ENCODE measurements around the gene FLT1.

The FLT1 gene

DNA sequence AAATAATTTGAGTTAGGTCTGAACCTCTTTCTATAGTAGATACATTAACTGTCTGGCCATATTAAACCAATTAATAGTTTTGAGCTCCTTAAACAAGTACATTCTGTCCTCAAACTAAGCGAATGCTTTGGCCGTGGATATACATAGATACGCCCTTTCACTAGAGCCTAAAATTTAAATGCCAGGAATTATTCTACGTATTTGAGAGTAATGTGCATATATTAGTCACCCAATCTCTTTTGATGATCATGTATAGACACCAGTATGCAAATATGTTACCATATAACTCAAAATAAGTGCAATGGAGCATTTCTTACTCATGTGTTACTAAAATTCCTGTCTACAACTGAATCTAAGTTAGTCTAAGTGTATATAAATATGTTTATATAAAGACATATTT lies 70.4 kb downstream of the FLT1 start:
- no peak for DNase-seq (ENCODE audit: low spot score)

- no peak for DNase-seq (ENCODE audit: low spot score)
These were observed 71.9 kb downstream of the FLT1 start for GRCh38 chr13:28423010-28423409.

GRCh38 chr13:28421676-28422410 lies 73.1 kb downstream of the FLT1 start:
- no peak for DNase-seq (ENCODE audit: low spot score)

GRCh38 chr13:28420704-28421103 lies 74.2 kb downstream of the FLT1 start:
- DNase-seq (ENCODE audit: low spot score): no peak

GRCh38 chr13:28415994-28416421 lies 78.9 kb downstream of the FLT1 start:
- no peak for DNase-seq (ENCODE audit: low spot score)

DNA sequence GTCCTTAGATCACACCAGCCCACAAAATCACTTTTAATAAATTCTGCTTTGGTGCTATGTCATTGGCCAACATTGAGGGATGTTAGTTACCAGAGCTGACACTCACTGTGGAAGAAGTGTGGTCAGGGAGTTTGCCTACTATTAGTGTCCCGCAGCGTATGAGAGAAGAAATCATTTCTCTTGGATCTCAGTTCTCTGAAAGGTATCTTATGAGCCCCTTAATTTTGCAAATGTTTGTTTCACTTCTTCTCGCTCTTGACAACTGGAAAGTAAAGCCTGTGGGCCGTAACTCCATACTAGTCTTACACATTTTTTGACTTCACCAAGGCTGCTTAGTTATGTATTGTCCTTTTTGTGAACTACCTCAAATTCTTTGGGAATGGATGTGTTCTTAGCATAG lies 80.9 kb downstream of the FLT1 start:
- no peak for DNase-seq (ENCODE audit: low spot score)

- DNase-seq (ENCODE audit: low spot score): no peak
These were observed 81.9 kb downstream of the FLT1 start for GRCh38 chr13:28412981-28413380.

DNA sequence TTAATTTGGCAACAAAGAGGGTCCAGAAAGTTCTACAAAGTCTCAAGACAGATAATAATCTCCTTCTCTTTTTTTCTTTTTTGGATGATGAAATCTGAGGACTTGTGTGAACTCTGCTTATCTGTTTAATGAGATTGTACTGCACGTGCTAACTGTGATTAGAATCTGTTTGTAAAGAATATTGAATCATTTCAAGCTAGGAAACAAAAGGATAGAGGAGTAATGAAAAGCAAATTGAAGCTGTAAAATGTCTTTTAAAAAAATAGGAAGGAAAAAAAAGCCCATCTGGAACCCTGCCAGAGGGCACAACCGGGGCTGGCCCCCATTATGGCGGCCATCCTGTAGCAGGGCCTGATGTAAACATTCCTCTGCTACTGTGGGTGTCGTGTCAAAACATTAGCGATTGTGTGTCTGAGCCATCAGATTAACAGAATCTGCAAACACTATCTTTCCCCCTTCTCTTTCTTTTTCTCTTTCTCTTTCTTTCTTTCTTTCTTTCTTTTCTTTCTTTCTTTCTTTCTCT lies 83.0 kb downstream of the FLT1 start:
- DNase-seq (ENCODE audit: low spot score): no peak

GRCh38 chr13:28410096-28410495 lies 84.8 kb downstream of the FLT1 start:
- DNase-seq (ENCODE audit: low spot score): no peak

DNA sequence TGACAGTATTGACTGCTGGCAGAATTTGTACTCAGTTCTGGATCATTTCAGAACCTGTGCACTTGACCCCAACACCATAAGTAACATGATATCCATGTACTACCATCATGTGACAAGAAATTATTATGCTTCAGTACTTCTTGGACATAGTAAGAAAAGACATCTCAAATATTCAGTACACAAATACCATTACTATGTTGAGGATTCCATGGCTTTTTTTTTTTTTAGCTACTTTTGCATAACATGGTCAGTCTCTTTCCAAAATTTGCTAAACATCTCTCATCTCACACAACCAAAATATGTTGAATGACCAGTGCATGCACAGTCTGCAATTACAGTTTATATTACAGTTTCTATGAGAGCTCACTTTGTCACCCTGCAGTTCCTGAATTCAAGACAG lies 85.3 kb downstream of the FLT1 start:
- DNase-seq (ENCODE audit: low spot score): no peak

GRCh38 chr13:28408863-28409262 lies 86.1 kb downstream of the FLT1 start:
- DNase-seq (ENCODE audit: low spot score): no peak

- DNase-seq (ENCODE audit: low spot score): no peak
These were observed 86.6 kb downstream of the FLT1 start for GRCh38 chr13:28408235-28408848.

- no peak for DNase-seq (ENCODE audit: low spot score)
These were observed 88.1 kb downstream of the FLT1 start for GRCh38 chr13:28406733-28407266.

GRCh38 chr13:28402057-28402381 lies 92.9 kb downstream of the FLT1 start:
- no peak for DNase-seq (ENCODE audit: low spot score)

GRCh38 chr13:28401303-28402056 lies 93.4 kb downstream of the FLT1 start:
- DNase-seq (ENCODE audit: low spot score): no peak

- DNase-seq (ENCODE audit: low spot score): no peak
These were observed 98.9 kb downstream of the FLT1 start for GRCh38 chr13:28396053-28396452.

DNA sequence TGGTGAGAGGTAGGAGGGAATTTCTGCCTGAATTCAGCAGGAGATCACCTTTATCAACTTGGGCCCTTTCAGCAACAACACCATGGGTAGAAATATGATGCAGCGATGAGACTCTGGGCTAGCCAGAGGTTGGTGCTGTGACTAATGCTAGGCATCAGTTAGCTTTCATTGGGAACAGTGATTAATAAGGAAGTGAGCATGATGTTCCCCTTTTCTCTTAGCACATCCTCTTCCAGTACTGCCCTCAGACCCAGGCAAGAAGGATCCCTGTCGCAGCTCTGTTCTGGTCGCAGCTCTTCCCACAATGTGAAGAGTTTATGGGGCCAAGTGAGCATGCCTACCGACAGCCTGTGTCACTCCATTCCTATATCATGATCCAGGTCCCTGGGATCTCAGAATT lies 100.5 kb downstream of the FLT1 start:
- no peak for DNase-seq (ENCODE audit: low spot score)

DNA sequence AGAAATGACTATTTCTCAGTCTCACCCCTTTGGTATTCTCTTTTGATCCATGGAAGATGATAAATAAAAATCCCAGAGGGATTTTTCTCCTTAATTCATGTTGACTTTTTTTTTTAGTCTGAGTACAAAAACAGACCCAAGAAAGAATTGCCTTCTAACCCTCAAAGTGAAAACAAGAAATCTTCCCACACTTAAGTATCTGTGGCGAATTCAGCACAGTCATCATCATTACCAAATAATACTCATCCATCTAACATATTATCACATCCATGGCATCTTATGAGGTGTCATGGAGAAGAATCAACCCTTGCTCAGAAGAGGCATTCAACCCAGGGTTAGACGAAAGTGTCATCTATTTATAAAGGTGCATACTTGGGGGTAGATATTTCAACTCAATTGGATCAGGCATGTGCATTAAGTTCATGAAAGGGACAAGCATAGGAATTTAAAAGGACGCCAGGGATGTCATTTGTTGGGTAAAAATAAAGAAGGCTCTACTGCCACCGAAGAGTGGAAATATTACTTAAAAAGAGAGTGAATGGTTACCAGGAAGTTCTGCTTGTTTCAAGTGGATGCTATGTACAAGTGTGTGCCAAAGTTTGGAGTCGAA lies 101.9 kb downstream of the FLT1 start:
- DNase-seq (ENCODE audit: low spot score): no peak

DNA sequence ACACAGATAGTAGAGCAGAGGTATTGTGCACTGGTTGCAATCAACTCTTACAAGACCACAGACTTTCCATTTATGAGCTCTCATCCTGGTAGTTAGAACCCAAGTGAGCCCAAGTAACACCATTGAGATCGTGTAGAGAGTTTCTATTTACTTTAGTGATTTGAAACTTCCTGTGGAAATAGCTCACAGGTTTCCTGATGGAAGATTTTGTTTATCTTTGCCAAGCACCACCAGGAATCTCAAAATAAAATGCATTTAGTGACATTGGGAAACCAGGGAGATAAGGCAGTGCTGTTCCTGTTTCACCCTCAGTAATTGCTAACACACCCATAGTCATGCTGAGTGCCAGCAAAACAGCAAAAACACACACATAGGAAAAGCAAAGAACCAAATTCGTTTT lies 102.5 kb downstream of the FLT1 start:
- DNase-seq (ENCODE audit: low spot score): no peak

DNA sequence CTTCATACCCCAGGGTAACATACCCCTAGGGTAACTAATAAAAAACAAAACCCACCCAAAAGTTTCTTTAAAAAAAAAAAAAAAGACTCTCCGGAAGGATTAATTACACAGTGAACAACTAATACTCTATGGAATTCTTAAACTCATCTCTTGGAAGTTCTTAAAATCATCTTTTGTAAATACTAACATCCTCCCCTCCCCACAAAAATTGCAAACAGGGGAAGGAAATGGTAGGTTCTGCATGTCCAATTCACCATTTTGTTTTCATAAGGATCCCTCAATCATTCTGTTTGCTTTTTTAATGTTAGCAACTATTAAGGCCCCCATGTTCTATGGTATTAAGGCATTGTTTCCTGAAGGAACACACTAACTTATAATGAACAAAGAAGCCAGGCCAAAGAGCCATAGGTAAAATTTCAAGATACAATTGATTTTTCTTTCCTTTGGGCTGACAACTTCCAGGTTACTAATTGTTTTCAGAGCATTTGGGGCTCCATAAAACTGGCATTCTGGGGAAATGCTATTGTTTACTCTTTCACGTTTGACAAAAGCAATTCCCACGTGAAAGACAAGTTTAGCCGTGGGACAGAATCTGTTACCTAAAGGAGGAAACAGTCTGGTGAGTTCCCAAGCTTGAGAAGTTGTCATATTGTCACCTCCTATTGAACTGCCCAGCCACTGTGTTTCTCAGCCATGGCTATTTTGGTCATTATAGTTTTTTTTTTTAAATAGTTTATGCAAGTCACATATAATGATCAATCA lies 107.0 kb downstream of the FLT1 start:
- no peak for DNase-seq (ENCODE audit: low spot score)

DNA sequence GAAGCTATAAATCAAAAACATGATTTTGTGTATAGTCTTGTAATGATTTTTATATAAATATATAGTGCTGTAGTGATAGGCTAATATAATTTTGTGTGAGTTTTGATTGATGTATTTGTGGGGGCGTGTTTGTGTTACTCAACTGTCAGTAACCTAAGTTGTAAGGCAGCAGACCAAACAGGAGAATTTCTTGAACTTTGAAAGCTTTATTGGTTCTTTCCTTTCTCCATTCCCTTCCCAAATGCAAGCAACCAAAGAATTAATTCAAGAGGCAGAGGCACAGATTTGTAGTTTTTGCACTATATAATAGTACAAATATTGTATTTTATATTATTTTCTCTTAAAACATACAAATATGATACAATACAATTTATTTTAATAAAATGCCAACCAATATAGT lies 109.6 kb downstream of the FLT1 start:
- DNase-seq (ENCODE audit: low spot score): no peak

- DNase-seq (ENCODE audit: low spot score): no peak
These were observed 110.1 kb downstream of the FLT1 start for GRCh38 chr13:28384789-28385188.

All from D341Med (cell line).